22Rv1 (cell line): ENCODE results near the gene NRXN3.

Source experiments
- CTCF ChIP-seq: fragments of 450-650 bp; IDR thresholded peaks from 2 replicates; pipeline ENCODE4 v1.5.1; 2017; ENCODE audit warnings: mild to moderate bottlenecking
- ZFX ChIP-seq: fragments of 450-650 bp; IDR thresholded peaks from 2 replicates; pipeline ENCODE4 v1.6.1; 2017; ENCODE audit warnings: antibody characterized with exemption, borderline replicate concordance

GRCh38 chr14:78319887-78320635 lies 149.9 kb downstream of the NRXN3 start:
- TF ChIP-seq CTCF (no peak), ZFX (no peak)
